H9 (cell line): ENCODE measurements around the gene MDK. TPM values are rescaled to one million over a fixed set of nuclear protein-coding genes. Genes with fewer than 3 reads are reported as not detected.
"Not testable (repeated sequence)": the region's sequence is repeated elsewhere in the genome, so short reads cannot be mapped to it uniquely, and the experiment has no call there.

ENCODE experiments used
- DNase-seq: peaks from one replicate; pipeline ENCODE4 v3.0.0-alpha.2; 2017
- H2AFZ ChIP-seq: one replicate; pipeline ENCODE4 v1.6.1; 2013; ENCODE audit warnings: mild to moderate bottlenecking, low read length, control low read depth, moderate library complexity
- H2AK5ac ChIP-seq: 2 replicates; pipeline ENCODE4 v1.6.1; 2013; ENCODE audit warnings: low read length, control low read depth, mixed read lengths; ENCODE audit not compliant: insufficient read length
- H2BK120ac ChIP-seq: one replicate; pipeline ENCODE4 v1.6.1; 2013; ENCODE audit warnings: low read depth, mild to moderate bottlenecking, low read length, control low read depth, inconsistent platforms; ENCODE audit not compliant: poor library complexity, severe bottlenecking
- H2BK12ac ChIP-seq: 2 replicates; pipeline ENCODE4 v1.6.1; 2013; ENCODE audit warnings: low read length, control low read depth, mixed read lengths, low read depth; ENCODE audit not compliant: insufficient read length
- H2BK15ac ChIP-seq: 2 replicates; pipeline ENCODE4 v1.6.1; 2013; ENCODE audit warnings: low read depth, low read length, control low read depth
- H2BK20ac ChIP-seq: one replicate; pipeline ENCODE4 v1.6.1; 2013; ENCODE audit warnings: low read depth, mild to moderate bottlenecking, low read length, control low read depth, inconsistent platforms; ENCODE audit not compliant: poor library complexity, severe bottlenecking
- H2BK5ac ChIP-seq: 2 replicates; pipeline ENCODE4 v1.6.1; 2013; ENCODE audit warnings: low read length, control low read depth, mixed read lengths; ENCODE audit not compliant: insufficient read length
- H3K14ac ChIP-seq: 2 replicates; pipeline ENCODE4 v1.6.1; 2013; ENCODE audit warnings: low read length, control low read depth; ENCODE audit not compliant: insufficient read depth
- H3K18ac ChIP-seq: 2 replicates; pipeline ENCODE4 v1.6.1; 2013; ENCODE audit warnings: low read depth, mild to moderate bottlenecking, mixed read lengths, low read length, control low read depth; ENCODE audit not compliant: insufficient read length
- H3K23ac ChIP-seq: 2 replicates; pipeline ENCODE4 v1.6.1; 2013; ENCODE audit warnings: low read length, control low read depth, mixed read lengths, low read depth; ENCODE audit not compliant: insufficient read length
- H3K23me2 ChIP-seq: 2 replicates; pipeline ENCODE4 v1.6.1; 2013; ENCODE audit warnings: low read depth, mild to moderate bottlenecking, mixed read lengths, low read length, control low read depth; ENCODE audit not compliant: insufficient read length, poor library complexity, severe bottlenecking
- H3K27ac ChIP-seq: 2 replicates; pipeline ENCODE4 v1.5.1; 2013; ENCODE audit warnings: low read length, control low read depth, mixed read lengths, low read depth; ENCODE audit not compliant: insufficient read length
- H3K27me3 ChIP-seq: 2 replicates; pipeline ENCODE4 v1.6.1; 2013; ENCODE audit warnings: low read length, control low read depth, inconsistent platforms; ENCODE audit not compliant: insufficient read depth
- H3K4ac ChIP-seq: 2 replicates; pipeline ENCODE4 v1.6.1; 2013; ENCODE audit warnings: low read depth, mild to moderate bottlenecking, control low read depth, inconsistent platforms, low read length, moderate library complexity
- H3K4me1 ChIP-seq: 2 replicates; pipeline ENCODE4 v1.6.1; 2013; ENCODE audit warnings: low read length, control low read depth, inconsistent platforms; ENCODE audit not compliant: insufficient read depth
- H3K4me2 ChIP-seq: 2 replicates; pipeline ENCODE4 v1.6.1; 2013; ENCODE audit warnings: low read length, control low read depth, mixed read lengths; ENCODE audit not compliant: insufficient read length, insufficient read depth
- H3K56ac ChIP-seq: 2 replicates; pipeline ENCODE4 v1.6.1; 2013; ENCODE audit warnings: low read depth, mild to moderate bottlenecking, mixed read lengths, low read length, control low read depth; ENCODE audit not compliant: insufficient read length
- H3K79me1 ChIP-seq: 2 replicates; pipeline ENCODE4 v1.6.1; 2013; ENCODE audit warnings: low read depth, mild to moderate bottlenecking, moderate library complexity, low read length, control low read depth, inconsistent platforms; ENCODE audit not compliant: insufficient read depth, poor library complexity, severe bottlenecking
- H3K79me2 ChIP-seq: 2 replicates; pipeline ENCODE4 v1.6.1; 2013; ENCODE audit warnings: low read length, control low read depth, inconsistent platforms; ENCODE audit not compliant: insufficient read depth
- H3K9ac ChIP-seq: 2 replicates; pipeline ENCODE4 v1.6.1; 2013; ENCODE audit warnings: low read length, control low read depth, mixed read lengths; ENCODE audit not compliant: insufficient read length; ENCODE audit errors: extremely low read depth
- H3K9me3 ChIP-seq: one replicate; pipeline ENCODE4 v1.6.1; 2013; ENCODE audit warnings: low read depth, low read length, inconsistent platforms; ENCODE audit not compliant: control insufficient read depth
- H3T11ph ChIP-seq: one replicate; pipeline ENCODE4 v1.6.1; 2013; ENCODE audit warnings: mild to moderate bottlenecking, low read length, control low read depth, inconsistent platforms
- H4K20me1 ChIP-seq: one replicate; pipeline ENCODE4 v1.6.1; 2013; ENCODE audit not compliant: control insufficient read depth, insufficient read length, insufficient read depth
- H4K5ac ChIP-seq: 2 replicates; pipeline ENCODE4 v1.6.1; 2013; ENCODE audit warnings: low read depth, mild to moderate bottlenecking, mixed read lengths, low read length, control low read depth; ENCODE audit not compliant: insufficient read length
- H4K8ac ChIP-seq: replicated peaks from 2 replicates; pipeline ENCODE4 v1.6.1; 2013; ENCODE audit warnings: low read length, control low read depth, mixed read lengths, low read depth; ENCODE audit not compliant: insufficient read length
- H4K91ac ChIP-seq: 2 replicates; pipeline ENCODE4 v1.6.1; 2013; ENCODE audit warnings: low read depth, mild to moderate bottlenecking, moderate library complexity, mixed read lengths, low read length, control low read depth; ENCODE audit not compliant: insufficient read length
- H3K27ac Mint-ChIP-seq, 3 experiments: 2 replicates in 2 of 3; 3 replicates in 1 of 3; pipeline ENCODE4 v1.8.0; 2020 to 2021; ENCODE audit warnings: mixed read lengths in 3 of 3, mild to moderate bottlenecking in 1 of 3, moderate library complexity in 1 of 3
- H3K27me3 Mint-ChIP-seq: 2 replicates; pipeline ENCODE4 v1.8.0; 2021; ENCODE audit warnings: low read depth, mild to moderate bottlenecking, moderate library complexity, mixed read lengths
- H3K36me3 Mint-ChIP-seq, 3 experiments: 2 replicates in 2 of 3; 3 replicates in 1 of 3; pipeline ENCODE4 v1.8.0; 2020 to 2021; ENCODE audit warnings: low read depth in 3 of 3, mixed read lengths in 3 of 3; ENCODE audit not compliant: insufficient read depth in 1 of 3
- H3K4me1 Mint-ChIP-seq, 2 experiments: 2 replicates each; pipeline ENCODE4 v1.8.0; 2020; ENCODE audit warnings: mixed read lengths in 2 of 2
- H3K4me3 Mint-ChIP-seq, 2 experiments: 2 replicates in 1 of 2; 3 replicates in 1 of 2; pipeline ENCODE4 v1.8.0; 2020 to 2021; ENCODE audit warnings: mild to moderate bottlenecking in 2 of 2, mixed read lengths in 2 of 2, moderate library complexity in 1 of 2
- H3K9me3 Mint-ChIP-seq, 2 experiments: 2 replicates in 1 of 2; 3 replicates in 1 of 2; pipeline ENCODE4 v1.8.0; 2020; ENCODE audit warnings: mild to moderate bottlenecking in 2 of 2, mixed read lengths in 2 of 2, moderate library complexity in 1 of 2
- CTCF ChIP-seq: fragments of 200-600 bp; sonication (generic); conservative IDR thresholded peaks from 3 replicates; pipeline ENCODE4 v1.8.0; 2021; ENCODE audit warnings: antibody characterized with exemption, mild to moderate bottlenecking
- WGBS: extraction: QIAGEN DNeasy Blood & Tissue Kit; methylation state at CpG from one replicate; pipeline ENCODE4 v1.1.7; 2013; ENCODE audit warnings: missing lambda C conversion rate, low lambda C conversion rate, mixed read lengths; ENCODE audit not compliant: insufficient read length; ENCODE audit errors: extremely low coverage; 5-methylcytosine and 5-hydroxymethylcytosine counted together
- total RNA-seq: library from RNA; stranded (reverse); gene quantifications from 2 replicates; pipeline ENCODE4 v1.2.1, GENCODE V29; 2021

The MDK gene
- total RNA-seq, 1 experiment from 2014 or later: 392 TPM

DNA sequence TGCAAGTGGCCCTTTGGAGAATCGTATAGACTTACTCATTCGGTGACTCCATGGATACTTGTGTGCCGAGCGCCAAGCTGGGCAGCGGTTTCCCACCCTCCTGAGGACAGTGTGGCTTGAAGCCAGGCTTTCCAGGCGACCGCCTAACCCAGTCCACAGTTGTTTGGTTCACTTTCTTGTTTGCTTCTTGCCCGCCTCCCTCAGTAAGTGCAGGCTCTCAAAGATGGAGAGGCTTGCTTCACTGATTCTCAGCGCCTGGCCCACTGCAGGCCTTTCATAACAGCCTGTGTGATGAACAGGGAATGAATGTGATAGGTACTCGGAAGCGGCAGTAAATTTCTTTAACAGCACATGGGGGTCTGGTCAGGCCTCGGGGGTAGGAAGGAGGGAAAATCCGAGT, 11.2 kb upstream of the MDK start:
- H3K23me2 ChIP-seq: no peaks in the 10 kb centered on the region
- Mint-ChIP-seq H3K4me3 (no peak overlapping the region), H3K27ac (peak overlapping the region in 1 of 3 experiments; percentile 44; a peak in 2 of 7 replicates), H3K36me3 (peaks cover 13 to 44% (median 40%) of the 10 kb centered on the region in 3 experiments; a peak in 6 of 7 replicates), H3K27me3 (no peaks in the 10 kb centered on the region), H3K9me3 (no peaks in the 10 kb centered on the region; a peak in 1 of 5 replicates), H3K4me1 (peaks cover 9 to 21% of the 10 kb centered on the region in 2 experiments)
- WGBS: no CpG with 5 or more reads among the region's 13 CpGs
- no peak overlapping the region for H2BK12ac ChIP-seq
- H3K4ac ChIP-seq: no peak overlapping the region
- H3K56ac ChIP-seq: no peak overlapping the region
- DNase-seq: no peak
- no peak overlapping the region for H3K23ac ChIP-seq
- H3K27ac ChIP-seq: no peak overlapping the region
- H3K27me3 ChIP-seq: no peaks in the 10 kb centered on the region
- no peak overlapping the region for H3K14ac ChIP-seq
- H2BK15ac ChIP-seq: no peak overlapping the region
- no peak overlapping the region for H2BK20ac ChIP-seq
- peaks cover 3% of the 10 kb centered on the region; the same call in 1 of the 2 replicates for H3K4me1 ChIP-seq
- H2BK120ac ChIP-seq: no peak overlapping the region
- no peaks in the 10 kb centered on the region for H3K9me3 ChIP-seq
- H2BK5ac ChIP-seq: no peak overlapping the region
- H3K79me1 ChIP-seq: no peaks in the 10 kb centered on the region
- H3K18ac ChIP-seq: no peak overlapping the region
- H3K79me2 ChIP-seq: no peaks in the 10 kb centered on the region
- H3K4me2 ChIP-seq: no peak overlapping the region
- H3T11ph ChIP-seq: no peak overlapping the region
- TF ChIP-seq CTCF: no peak
- H4K8ac ChIP-seq: no peak overlapping the region
- no peak overlapping the region for H2AK5ac ChIP-seq
- H4K20me1 ChIP-seq: no peaks in the 10 kb centered on the region
- H4K91ac ChIP-seq: no peak overlapping the region
- H2AFZ ChIP-seq: no peak overlapping the region
- no peak overlapping the region for H4K5ac ChIP-seq
- no peak overlapping the region for H3K9ac ChIP-seq

- not testable (repeated sequence) for H2BK12ac ChIP-seq, H3K27me3 Mint-ChIP-seq, H4K5ac ChIP-seq, H3K27ac Mint-ChIP-seq, H3K79me1 ChIP-seq, H3K9me3 Mint-ChIP-seq, H2AFZ ChIP-seq, H3K27ac ChIP-seq, H3K4me1 ChIP-seq, H3K9ac ChIP-seq, H2BK15ac ChIP-seq, H3K4me2 ChIP-seq, H3K4ac ChIP-seq, H2BK20ac ChIP-seq, H3K56ac ChIP-seq, H2AK5ac ChIP-seq, H3K9me3 ChIP-seq, H2BK120ac ChIP-seq, H4K20me1 ChIP-seq, H4K8ac ChIP-seq, H3K18ac ChIP-seq, H3K4me3 Mint-ChIP-seq, DNase-seq, H2BK5ac ChIP-seq, H3K14ac ChIP-seq, H3K27me3 ChIP-seq, H4K91ac ChIP-seq, H3T11ph ChIP-seq, H3K79me2 ChIP-seq, H3K23ac ChIP-seq, H3K23me2 ChIP-seq
- peaks cover 9 to 15% of the 10 kb centered on the region in 2 experiments for H3K4me1 Mint-ChIP-seq
- peaks cover 13 to 49% (median 43%) of the 10 kb centered on the region in 3 experiments; a peak in 6 of 7 replicates for H3K36me3 Mint-ChIP-seq
- whole genome bisulfite sequencing: no CpG with 5 or more reads among the region's 19 CpGs
These were observed 10.2 kb upstream of the MDK start for GRCh38 chr11:46371262-46371661.
